Uterus (tissue), 4 donors: ENCODE data around the gene FBH1. TPM values are rescaled to one million over a fixed set of nuclear protein-coding genes. Genes with fewer than 3 reads are reported as not detected.
A peak's percentile ranks its signal among the peaks of the same experiment; 100 is the strongest.

Experiments
- DNase-seq, 2 donors: peaks; one replicate each; pipeline ENCODE4 v3.0.0-alpha.2; 2019 to 2020
- H3K27ac ChIP-seq, 2 donors: fragments of 200-600 bp; sonication (generic); 1 replicate in 1 of 2; 2 replicates in 1 of 2; pipeline ENCODE4 v1.5.1; 2016 to 2018
- H3K27me3 ChIP-seq, 2 donors: fragments of 200-600 bp; sonication (generic); one replicate each; pipeline ENCODE4 v1.5.1; 2018 to 2019; ENCODE audit warnings: control low read depth in 1 of 2
- H3K36me3 ChIP-seq, 2 donors: fragments of 200-600 bp; sonication (generic); one replicate each; pipeline ENCODE4 v1.5.1; 2019; ENCODE audit warnings: control low read depth in 1 of 2
- H3K4me1 ChIP-seq, 2 donors: fragments of 200-600 bp; sonication (generic); one replicate each; pipeline ENCODE4 v1.5.1; 2018 to 2019; ENCODE audit warnings: control low read depth in 1 of 2
- H3K4me3 ChIP-seq, 2 donors: fragments of 200-600 bp; sonication (generic); 1 replicate in 1 of 2; 2 replicates in 1 of 2; pipeline ENCODE4 v1.5.1; 2018 to 2019; ENCODE audit warnings: mild to moderate bottlenecking in 1 of 2
- H3K9me3 ChIP-seq, 2 donors: fragments of 200-600 bp; sonication (generic); one replicate each; pipeline ENCODE4 v1.5.1; 2019; ENCODE audit warnings: control low read depth in 1 of 2
- POLR2A ChIP-seq, 2 donors: fragments of 450-650 bp; IDR thresholded peaks; one replicate each; pipeline ENCODE4 v1.6.1; 2016; ENCODE audit warnings: antibody characterized with exemption in 2 of 2, mild to moderate bottlenecking in 1 of 2, moderate library complexity in 1 of 2
- intact Hi-C: fragments of 100-400 bp; cut with DNase I; formaldehyde crosslinking; loops from one replicate; pipeline ENCODE4 v1.15.1; 2023; ENCODE audit warnings: low total_unique reads
- total RNA-seq, 4 donors: library from RNA; depleted of rRNA in 3 of 4; stranded (reverse); fragments of >200 nt in 3 of 4; gene quantifications; one replicate each; pipeline versions ENCODE4 v1.1.0 to v1.2.4, GENCODE V29; 2014 to 2023
- TF ChIP-seq, protein P1 (sequence below), 4 experiments: fragments of 200-600 bp in 2 of 4; fragments of 450-650 bp in 2 of 4; sonication (generic) in 2 of 4; IDR thresholded peaks; one replicate each; pipeline ENCODE4 v1.5.1; 2016 to 2019; ENCODE audit warnings: antibody characterized with exemption in 4 of 4, mild to moderate bottlenecking in 2 of 4, moderate library complexity in 1 of 4
- donor health status: DM: yes; HTN: yes; CAD: no.

FBH1 gene
- total RNA-seq, 4 donors from 2014 or later = 55.0 to 119 (median 85.8) TPM

DNA sequence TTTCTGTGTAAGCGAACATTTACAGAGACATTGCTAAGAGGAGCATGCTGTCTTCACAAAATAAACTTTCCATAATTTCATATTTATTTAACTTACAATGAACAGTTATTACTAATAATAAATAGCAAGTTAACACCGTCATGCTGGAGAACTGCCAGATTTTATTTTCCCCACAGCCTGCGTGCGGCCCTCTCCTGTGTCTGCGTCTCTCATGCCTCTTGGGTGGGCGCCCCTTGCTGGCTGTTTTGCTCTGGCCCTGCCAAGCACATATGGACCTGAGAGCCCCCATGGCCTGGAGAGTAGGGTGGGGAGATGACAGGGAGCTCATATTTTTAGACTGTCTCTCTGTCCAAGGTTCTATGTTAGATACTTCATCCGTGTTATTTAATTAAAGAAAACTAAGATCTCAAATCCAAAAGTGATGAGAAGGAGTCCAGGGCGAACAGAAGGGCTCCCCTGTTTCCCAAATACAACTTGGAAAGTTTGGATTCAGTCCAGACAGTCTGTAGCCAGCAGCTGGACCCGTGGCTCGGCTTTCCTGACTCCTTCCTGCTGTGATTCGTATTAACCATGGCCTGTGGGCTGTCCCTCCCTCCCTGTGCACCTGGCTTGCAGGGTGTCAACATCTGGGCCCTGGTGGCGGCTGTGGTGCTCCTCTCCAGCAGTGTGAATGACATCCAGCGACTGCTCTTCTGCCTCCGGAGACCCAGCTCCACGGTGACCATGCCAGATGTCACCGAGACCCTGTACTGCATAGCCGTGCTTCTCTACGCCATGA is 20.5 kb downstream of the FBH1 start:
- DNase-seq = no peak
- intact Hi-C loops = no loop called here
- H3K36me3 ChIP-seq = no peaks in the 10 kb centered on the region
- H3K27me3 ChIP-seq = no peaks in the 10 kb centered on the region
- TF ChIP-seq, protein P1, sequence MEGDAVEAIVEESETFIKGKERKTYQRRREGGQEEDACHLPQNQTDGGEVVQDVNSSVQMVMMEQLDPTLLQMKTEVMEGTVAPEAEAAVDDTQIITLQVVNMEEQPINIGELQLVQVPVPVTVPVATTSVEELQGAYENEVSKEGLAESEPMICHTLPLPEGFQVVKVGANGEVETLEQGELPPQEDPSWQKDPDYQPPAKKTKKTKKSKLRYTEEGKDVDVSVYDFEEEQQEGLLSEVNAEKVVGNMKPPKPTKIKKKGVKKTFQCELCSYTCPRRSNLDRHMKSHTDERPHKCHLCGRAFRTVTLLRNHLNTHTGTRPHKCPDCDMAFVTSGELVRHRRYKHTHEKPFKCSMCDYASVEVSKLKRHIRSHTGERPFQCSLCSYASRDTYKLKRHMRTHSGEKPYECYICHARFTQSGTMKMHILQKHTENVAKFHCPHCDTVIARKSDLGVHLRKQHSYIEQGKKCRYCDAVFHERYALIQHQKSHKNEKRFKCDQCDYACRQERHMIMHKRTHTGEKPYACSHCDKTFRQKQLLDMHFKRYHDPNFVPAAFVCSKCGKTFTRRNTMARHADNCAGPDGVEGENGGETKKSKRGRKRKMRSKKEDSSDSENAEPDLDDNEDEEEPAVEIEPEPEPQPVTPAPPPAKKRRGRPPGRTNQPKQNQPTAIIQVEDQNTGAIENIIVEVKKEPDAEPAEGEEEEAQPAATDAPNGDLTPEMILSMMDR (IDR thresholded peaks at IDR 0.05) = no peak
- TF ChIP-seq POLR2A (IDR thresholded peaks at IDR 0.05) = no peak
- no peaks in the 10 kb centered on the region for H3K9me3 ChIP-seq
- no peak overlapping the region for H3K4me3 ChIP-seq
- H3K27ac ChIP-seq = peak overlapping the region in 1 of 2 donors; percentile 18
- no peaks in the 10 kb centered on the region for H3K4me1 ChIP-seq

DNA sequence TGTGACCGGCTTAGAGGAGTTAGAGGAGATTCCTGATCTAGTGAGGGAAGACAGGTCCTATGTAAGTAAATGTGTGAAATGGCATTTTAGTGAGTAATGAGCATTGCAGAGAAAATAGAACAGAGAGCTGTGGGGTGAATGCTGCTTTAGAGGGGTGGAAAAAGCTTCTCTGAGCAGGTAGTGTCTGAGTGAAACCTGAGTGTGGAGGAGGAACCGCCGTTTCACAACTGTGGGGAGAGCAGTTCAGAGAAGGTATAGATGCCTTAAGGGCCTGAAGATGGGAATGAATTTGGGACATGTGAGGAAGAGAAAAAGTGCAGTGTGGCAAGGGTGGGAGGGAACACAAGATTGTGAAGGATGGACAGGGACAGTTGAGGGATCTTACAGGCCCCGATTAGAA is 21.6 kb downstream of the FBH1 start:
- Histone ChIP-seq H3K9me3 (no peaks in the 10 kb centered on the region), H3K27ac (no peak overlapping the region), H3K27me3 (no peaks in the 10 kb centered on the region), H3K4me1 (no peaks in the 10 kb centered on the region), H3K4me3 (no peak overlapping the region), H3K36me3 (no peaks in the 10 kb centered on the region)
- intact Hi-C loops = no loop called here
- DNase-seq = no peak
- TF ChIP-seq POLR2A (IDR thresholded peaks at IDR 0.05) = no peak
- TF ChIP-seq, protein P1 (IDR thresholded peaks at IDR 0.05) = no peak

DNA sequence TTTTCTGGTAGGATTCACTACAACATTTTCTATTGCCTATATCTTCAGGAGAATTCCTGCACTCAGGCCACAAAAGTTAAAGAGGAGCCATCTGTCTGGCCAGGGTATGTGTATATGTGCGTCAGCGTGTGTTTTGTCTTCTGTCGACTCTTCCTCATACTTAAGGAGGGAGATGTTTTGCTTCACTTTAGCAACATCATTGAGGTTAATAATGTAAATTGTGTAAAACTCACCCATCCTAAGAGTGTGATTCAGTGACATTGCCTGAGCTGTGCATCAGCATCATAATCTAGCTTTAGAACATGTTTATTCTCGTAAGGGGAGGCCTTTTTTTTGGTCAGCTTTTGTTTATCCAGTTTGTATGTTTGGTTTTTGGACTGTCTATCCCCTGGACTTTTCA is 23.7 kb downstream of the FBH1 start:
- no peak overlapping the region for H3K4me3 ChIP-seq
- no peaks in the 10 kb centered on the region for H3K4me1 ChIP-seq
- no peak for DNase-seq
- H3K27ac ChIP-seq = no peak overlapping the region
- intact Hi-C loops = no loop called here
- H3K36me3 ChIP-seq = no peaks in the 10 kb centered on the region
- H3K9me3 ChIP-seq = no peaks in the 10 kb centered on the region
- H3K27me3 ChIP-seq = no peaks in the 10 kb centered on the region
- no peak for TF ChIP-seq POLR2A (IDR thresholded peaks at IDR 0.05)
- TF ChIP-seq, protein P1 (IDR thresholded peaks at IDR 0.05) = no peak

DNA sequence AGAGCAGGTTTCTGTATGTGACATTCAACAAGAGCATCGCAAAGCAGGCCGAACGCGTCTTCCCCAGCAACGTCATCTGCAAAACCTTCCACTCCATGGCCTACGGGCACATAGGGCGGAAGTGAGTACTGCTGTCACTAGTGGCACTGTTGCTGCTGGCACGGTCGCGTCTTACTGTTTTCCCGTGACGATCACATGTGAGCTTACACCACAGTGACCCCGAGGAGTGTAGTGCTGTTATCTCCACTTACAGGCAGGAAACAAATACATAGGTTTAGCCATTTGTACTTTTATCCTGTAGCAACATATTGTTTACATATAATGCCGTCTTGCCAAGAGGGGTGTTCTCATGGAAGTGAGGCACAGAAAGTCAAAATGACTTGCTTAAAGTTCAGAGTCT is 25.4 kb downstream of the FBH1 start:
- H3K27me3 ChIP-seq = no peaks in the 10 kb centered on the region
- H3K4me3 ChIP-seq = no peak overlapping the region
- no peak for DNase-seq
- no peaks in the 10 kb centered on the region for H3K4me1 ChIP-seq
- no peaks in the 10 kb centered on the region for H3K36me3 ChIP-seq
- intact Hi-C loops = no loop called here
- TF ChIP-seq POLR2A (IDR thresholded peaks at IDR 0.05) = no peak
- TF ChIP-seq, protein P1 (IDR thresholded peaks at IDR 0.05) = no peak
- H3K9me3 ChIP-seq = no peaks in the 10 kb centered on the region
- no peak overlapping the region for H3K27ac ChIP-seq

DNA sequence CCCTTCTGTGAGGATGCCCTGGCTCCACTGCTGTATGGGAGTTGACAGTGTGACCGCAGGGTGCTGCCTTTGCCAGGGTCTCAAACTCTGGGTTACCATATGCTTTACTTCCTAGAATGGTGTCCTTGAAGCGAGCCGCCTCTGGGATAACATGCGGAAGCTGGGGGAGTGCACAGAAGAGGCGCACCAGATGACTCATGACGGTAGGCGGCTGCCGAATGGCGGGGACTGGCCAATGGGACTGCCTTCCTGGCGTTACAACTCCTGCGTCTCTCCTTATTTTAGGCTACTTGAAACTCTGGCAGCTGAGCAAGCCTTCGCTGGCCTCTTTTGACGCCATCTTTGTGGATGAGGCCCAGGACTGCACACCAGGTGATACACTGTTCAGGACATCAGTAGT is 27.3 kb downstream of the FBH1 start:
- Histone ChIP-seq H3K4me3 (no peak overlapping the region), H3K36me3 (no peaks in the 10 kb centered on the region), H3K27ac (no peak overlapping the region), H3K27me3 (no peaks in the 10 kb centered on the region), H3K4me1 (no peaks in the 10 kb centered on the region), H3K9me3 (no peaks in the 10 kb centered on the region)
- no peak for DNase-seq
- intact Hi-C loops = no loop called here
- TF ChIP-seq, protein P1 (IDR thresholded peaks at IDR 0.05) = no peak
- no peak for TF ChIP-seq POLR2A (IDR thresholded peaks at IDR 0.05)
